IMR-90 (cell line): ENCODE measurements around the gene AKAP1. TPM values are rescaled to one million over a fixed set of nuclear protein-coding genes. Genes with fewer than 3 reads are reported as not detected.

ENCODE experiments used
- ATAC-seq: fragments of 200-7000 bp; cut with Tn5 transposase; 2 replicates; pipeline ENCODE4 v1.9.1; 2020; ENCODE audit warnings: low read depth, mild to moderate bottlenecking, moderate library complexity
- BruUV-seq: library from RNA; stranded (reverse); fragments of 400-500 nt; replicated peaks from 2 replicates; lab custom pipeline; 2021; lab: Mats Ljungman, UMichigan
- CTCF ChIA-PET: fragments of 300-600 bp; formaldehyde crosslinking; extraction: SDS; loops from one replicate; lab custom pipeline; 2021; ENCODE audit warnings: antibody characterized with exemption; lab: Yijun Ruan, JAX
- POLR2A ChIA-PET: fragments of 300-600 bp; sonication (Branson Sonifier 250); formaldehyde crosslinking; loops from one replicate; lab custom pipeline; 2022; ENCODE audit warnings: antibody characterized with exemption; ENCODE audit not compliant: unreplicated experiment; lab: Charles Lee
- DNase-seq: peaks from one replicate; pipeline ENCODE4 v3.0.0; 2013
- H2AFZ ChIP-seq: replicated peaks from 2 replicates; pipeline ENCODE3; 2013; ENCODE audit warnings: low read length, mild to moderate bottlenecking; ENCODE audit not compliant: poor library complexity
- H2AK5ac ChIP-seq: 2 replicates; pipeline ENCODE4 v1.6.1; 2013; ENCODE audit warnings: low read depth, low read length, inconsistent platforms
- H2AK9ac ChIP-seq: replicated peaks from 2 replicates; pipeline ENCODE3; 2013; ENCODE audit warnings: mild to moderate bottlenecking, low read depth, low read length, moderate library complexity; ENCODE audit not compliant: poor library complexity
- H2BK120ac ChIP-seq: 2 replicates; pipeline ENCODE4 v1.6.1; 2013; ENCODE audit warnings: low read depth, low read length, inconsistent platforms
- H2BK15ac ChIP-seq: 3 replicates; pipeline ENCODE4 v1.6.1; 2013; ENCODE audit warnings: low read depth, low read length, inconsistent platforms
- H2BK20ac ChIP-seq: 2 replicates; pipeline ENCODE4 v1.6.1; 2013; ENCODE audit warnings: low read depth, mild to moderate bottlenecking, inconsistent platforms, low read length, moderate library complexity
- H2BK5ac ChIP-seq: 2 replicates; pipeline ENCODE4 v1.6.1; 2013; ENCODE audit warnings: mild to moderate bottlenecking, low read depth, low read length, inconsistent platforms; ENCODE audit not compliant: poor library complexity, severe bottlenecking
- H3K14ac ChIP-seq: replicated peaks from 2 replicates; pipeline ENCODE4 v1.6.1; 2013; ENCODE audit warnings: low read depth, low read length, inconsistent platforms
- H3K18ac ChIP-seq: 2 replicates; pipeline ENCODE4 v1.6.1; 2013; ENCODE audit warnings: low read depth, low read length, control low read depth
- H3K23ac ChIP-seq: 2 replicates; pipeline ENCODE4 v1.6.1; 2013; ENCODE audit warnings: low read depth, low read length, inconsistent platforms
- H3K27ac ChIP-seq: 2 replicates; pipeline ENCODE4 v1.5.1; 2013; ENCODE audit warnings: mild to moderate bottlenecking, control low read depth, low read length; ENCODE audit not compliant: insufficient read depth
- H3K27me3 ChIP-seq: 2 replicates; pipeline ENCODE4 v1.6.1; 2013; ENCODE audit warnings: low read length; ENCODE audit not compliant: control insufficient read depth, insufficient read depth
- H3K36me3 ChIP-seq: 2 replicates; pipeline ENCODE4 v1.6.1; 2013; ENCODE audit warnings: low read length, mixed read lengths; ENCODE audit not compliant: control insufficient read depth, insufficient read depth
- H3K4ac ChIP-seq: 2 replicates; pipeline ENCODE4 v1.6.1; 2013; ENCODE audit warnings: low read depth, low read length, inconsistent platforms
- H3K4me1 ChIP-seq: 2 replicates; pipeline ENCODE4 v1.6.1; 2013; ENCODE audit warnings: low read length, mixed read lengths; ENCODE audit not compliant: control insufficient read depth, insufficient read depth
- H3K4me2 ChIP-seq: 2 replicates; pipeline ENCODE4 v1.6.1; 2013; ENCODE audit warnings: low read depth, mild to moderate bottlenecking, control low read depth, low read length, moderate library complexity
- H3K4me3 ChIP-seq: 2 replicates; pipeline ENCODE4 v1.5.1; 2013; ENCODE audit warnings: low read depth, mild to moderate bottlenecking, control low read depth, low read length, moderate library complexity; ENCODE audit not compliant: insufficient read depth
- H3K56ac ChIP-seq: 2 replicates; pipeline ENCODE4 v1.6.1; 2013; ENCODE audit warnings: low read length, inconsistent platforms; ENCODE audit not compliant: insufficient read depth; ENCODE audit errors: extremely low read depth
- H3K79me1 ChIP-seq, 2 experiments: 2 replicates each; pipeline ENCODE4 v1.6.1; 2013; ENCODE audit warnings: low read length in 2 of 2, inconsistent platforms in 1 of 2, low read depth in 1 of 2
- H3K9ac ChIP-seq: 2 replicates; pipeline ENCODE4 v1.6.1; 2013; ENCODE audit warnings: low read depth, low read length, control low read depth
- H3K9me1 ChIP-seq: 2 replicates; pipeline ENCODE4 v1.6.1; 2013; ENCODE audit warnings: low read length, inconsistent platforms; ENCODE audit not compliant: insufficient read depth
- H3K9me3 ChIP-seq: 2 replicates; pipeline ENCODE4 v1.6.1; 2013; ENCODE audit warnings: low read length; ENCODE audit not compliant: control insufficient read depth, insufficient read depth
- H4K20me1 ChIP-seq: 2 replicates; pipeline ENCODE4 v1.6.1; 2013; ENCODE audit warnings: low read length, inconsistent platforms; ENCODE audit not compliant: insufficient read depth
- H4K5ac ChIP-seq: 2 replicates; pipeline ENCODE4 v1.6.1; 2013; ENCODE audit warnings: mild to moderate bottlenecking, low read depth, low read length, control low read depth
- H4K8ac ChIP-seq, 2 experiments: 2 replicates each; pipeline ENCODE4 v1.6.1; 2013; ENCODE audit warnings: low read depth in 2 of 2, low read length in 2 of 2, control low read depth in 1 of 2, inconsistent platforms in 1 of 2
- H4K91ac ChIP-seq: 2 replicates; pipeline ENCODE4 v1.6.1; 2013; ENCODE audit warnings: low read depth, low read length, inconsistent platforms; ENCODE audit not compliant: insufficient read depth
- BHLHE40 ChIP-seq: fragments of 150-350 bp; IDR thresholded peaks from 2 replicates; pipeline ENCODE4 v1.6.1; 2016; ENCODE audit warnings: mild to moderate bottlenecking, low read depth, low read length
- CHD1 ChIP-seq: IDR thresholded peaks from 2 replicates; pipeline ENCODE4 v1.6.1; 2012; ENCODE audit warnings: low read depth, low read length, improper control_type of control experiment
- ELK1 ChIP-seq: fragments of 150-350 bp; IDR thresholded peaks from 2 replicates; pipeline ENCODE4 v1.6.1; 2016; ENCODE audit warnings: low read depth, mild to moderate bottlenecking, low read length, moderate library complexity, borderline replicate concordance
- MAFK ChIP-seq: IDR thresholded peaks from 2 replicates; pipeline ENCODE4 v1.6.1; 2012; ENCODE audit warnings: low read depth, low read length, improper control_type of control experiment
- MAZ ChIP-seq: IDR thresholded peaks from 2 replicates; pipeline ENCODE4 v1.6.1; 2012; ENCODE audit warnings: low read depth, mild to moderate bottlenecking, low read length, improper control_type of control experiment, moderate library complexity, borderline replicate concordance
- MXI1 ChIP-seq: IDR thresholded peaks from 2 replicates; pipeline ENCODE4 v1.6.1; 2012; ENCODE audit warnings: low read depth, mild to moderate bottlenecking, low read length, moderate library complexity, borderline replicate concordance
- NFE2L2 ChIP-seq: fragments of 150-350 bp; IDR thresholded peaks from 2 replicates; pipeline ENCODE4 v1.6.1; 2016; ENCODE audit warnings: low read depth, mild to moderate bottlenecking, low read length
- RAD21 ChIP-seq: IDR thresholded peaks from 2 replicates; pipeline ENCODE4 v1.6.1; 2012; ENCODE audit warnings: low read length, improper control_type of control experiment
- RFX5 ChIP-seq: IDR thresholded peaks from 2 replicates; pipeline ENCODE4 v1.8.0; 2012; ENCODE audit warnings: low read depth, mild to moderate bottlenecking, low read length, moderate library complexity
- USF2 ChIP-seq: fragments of 150-350 bp; IDR thresholded peaks from 2 replicates; pipeline ENCODE4 v1.6.1; 2017; ENCODE audit warnings: mild to moderate bottlenecking, antibody characterized with exemption, low read length, low read depth
- WGBS, 2 experiments: methylation state at CpG; one replicate each; pipeline versions ENCODE4 v1.1.5 to v1.1.7; 2013; ENCODE audit warnings: missing lambda C conversion rate in 2 of 2; ENCODE audit not compliant: insufficient read length in 1 of 2; ENCODE audit errors: extremely low coverage in 2 of 2; 5-methylcytosine and 5-hydroxymethylcytosine counted together
- dilution Hi-C: fragments of 300-500 bp; cut with HindIII; formaldehyde crosslinking; loops from one replicate; pipeline ENCODE4 v1.14.3; 2018; ENCODE audit warnings: low sequenced_read_pairs; ENCODE audit not compliant: unreplicated experiment
- in situ Hi-C: fragments of 300-500 bp; cut with MboI; formaldehyde crosslinking; loops from 3 replicates; pipeline ENCODE4 v1.14.3; 2019; ENCODE audit warnings: low sequenced_read_pairs, inconsistent platforms, mixed read lengths
- intact Hi-C: fragments of 100-400 bp; cut with micrococcal nuclease; formaldehyde crosslinking; loops from 2 replicates; pipeline ENCODE4 v1.10.0; 2022
- polyA plus RNA-seq, 3 experiments: library from polyadenylated mRNA; depleted of rRNA; stranded (reverse); fragments of >200 nt; gene quantifications; 2 replicates each; pipeline ENCODE4 v1.2.3, GENCODE V29; 2012; ENCODE audit warnings: low replicate concordance in 1 of 3
- total RNA-seq: library from RNA; depleted of rRNA; stranded (reverse); fragments of >200 nt; gene quantifications from 2 replicates; pipeline ENCODE4 v1.2.3, GENCODE V29; 2012

AKAP1 gene
- total and polyA plus RNA-seq, 2 of the 4 experiments (the other 2 are of a cell fraction) = 10.2 to 17.4 TPM

GRCh38 chr17:57133486-57133885 is 48.4 kb downstream of the AKAP1 start:
- Histone ChIP-seq H3K9me1 (no peaks in the 10 kb centered on the region), H4K8ac (no peak overlapping the region), H3K36me3 (no peaks in the 10 kb centered on the region), H4K5ac (no peak overlapping the region), H3K27me3 (peaks cover 15% of the 10 kb centered on the region), H3K14ac (no peak overlapping the region), H3K4me3 (no peak overlapping the region), H3K9ac (no peak overlapping the region), H2AK9ac (no peak overlapping the region), H3K4me2 (no peak overlapping the region), H3K9me3 (no peaks in the 10 kb centered on the region), H3K56ac (no peak overlapping the region), H3K79me1 (no peaks in the 10 kb centered on the region), H3K23ac (no peak overlapping the region), H2BK20ac (no peak overlapping the region), H2BK15ac (no peak overlapping the region), H3K4ac (no peak overlapping the region), H2AFZ (no peak overlapping the region), H3K27ac (no peak overlapping the region), H3K4me1 (no peaks in the 10 kb centered on the region), H2BK5ac (no peak overlapping the region), H2BK120ac (no peak overlapping the region), H4K91ac (no peak overlapping the region), H2AK5ac (no peak overlapping the region), H4K20me1 (no peaks in the 10 kb centered on the region), H3K18ac (no peak overlapping the region)
- ATAC-seq (no peak), DNase-seq (no peak)
- CTCF ChIA-PET = interaction anchor here (0.7 kb wide), 1 partner anchor 650 kb away, joined by 3 read pairs; no protein-coding TSS in a partner anchor
- WGBS, 2 experiments = 63% methylated on average over 5 of the region's 7 CpGs; no CpG with 5 or more reads in 1 of the 2 experiments
- intact Hi-C loops (loop anchor here (10.0 kb wide), 1 partner anchor 461 kb away; no protein-coding TSS in a partner anchor), in situ Hi-C loops (no loop called here), dilution Hi-C loops (no loop called here)
- no peak for TF ChIP-seq RAD21
- no peak for TF ChIP-seq MAFK
- no peak for TF ChIP-seq MAZ
- TF ChIP-seq CHD1 = no peak
- TF ChIP-seq NFE2L2 = no peak
- TF ChIP-seq RFX5 = no peak
- TF ChIP-seq BHLHE40 = no peak
- TF ChIP-seq USF2 = no peak
- no peak for TF ChIP-seq ELK1
- TF ChIP-seq MXI1 = no peak
- POLR2A ChIA-PET = no interaction called here
- no TSS peak for BruUV-seq
